A549 (cell line): ENCODE data around the gene SSR1.

Experiments used
- EHMT2 ChIP-seq: fragments of 200-600 bp; sonication (generic); IDR thresholded peaks from 2 replicates; pipeline ENCODE4 v1.6.1; 2016; ENCODE audit warnings: antibody characterized with exemption, low read depth, mild to moderate bottlenecking, moderate library complexity
- EP300 ChIP-seq, 2 experiments: fragments of >200 bp; sonication (Bioruptor Twin); formaldehyde crosslinking; IDR thresholded peaks; 2 replicates in 1 of 2; 3 replicates in 1 of 2; pipeline ENCODE4 v1.6.1; 2016 to 2017
- ESRRA ChIP-seq: fragments of 150-350 bp; IDR thresholded peaks from 2 replicates; pipeline ENCODE4 v1.6.1; 2014; ENCODE audit warnings: mild to moderate bottlenecking, low read length, borderline replicate concordance
- MAFK ChIP-seq: fragments of 450-650 bp; IDR thresholded peaks from 2 replicates; pipeline ENCODE4 v1.6.1; 2014; ENCODE audit not compliant: partially characterized antibody
- NPAS2 ChIP-seq: fragments of 250-450 bp; sonication (Bioruptor Pico); IDR thresholded peaks from 2 replicates; pipeline ENCODE4 v1.8.0; 2022; ENCODE audit warnings: mild to moderate bottlenecking, moderate library complexity, borderline replicate concordance
- RCOR1 ChIP-seq: fragments of 150-350 bp; IDR thresholded peaks from 2 replicates; pipeline ENCODE4 v1.6.1; 2014; ENCODE audit warnings: antibody characterized with exemption, low read length, low read depth
- RFX5 ChIP-seq: fragments of 450-650 bp; IDR thresholded peaks from 2 replicates; pipeline ENCODE4 v1.7.1; 2014; ENCODE audit warnings: antibody characterized with exemption, mild to moderate bottlenecking, moderate library complexity
- ZSCAN20 ChIP-seq: fragments of 250-450 bp; sonication (Bioruptor Pico); IDR thresholded peaks from 2 replicates; pipeline ENCODE4 v1.8.0; 2022; ENCODE audit warnings: mild to moderate bottlenecking, moderate library complexity
- TF ChIP-seq, protein P1 (sequence below): fragments of >200 bp; sonication (Bioruptor Twin); formaldehyde crosslinking; IDR thresholded peaks from 3 replicates; pipeline ENCODE4 v1.5.1; 2016
- TF ChIP-seq, protein P2 (sequence below): IDR thresholded peaks from 2 replicates; pipeline ENCODE4 v1.6.1; 2012; ENCODE audit warnings: low read depth, borderline replicate concordance

DNA sequence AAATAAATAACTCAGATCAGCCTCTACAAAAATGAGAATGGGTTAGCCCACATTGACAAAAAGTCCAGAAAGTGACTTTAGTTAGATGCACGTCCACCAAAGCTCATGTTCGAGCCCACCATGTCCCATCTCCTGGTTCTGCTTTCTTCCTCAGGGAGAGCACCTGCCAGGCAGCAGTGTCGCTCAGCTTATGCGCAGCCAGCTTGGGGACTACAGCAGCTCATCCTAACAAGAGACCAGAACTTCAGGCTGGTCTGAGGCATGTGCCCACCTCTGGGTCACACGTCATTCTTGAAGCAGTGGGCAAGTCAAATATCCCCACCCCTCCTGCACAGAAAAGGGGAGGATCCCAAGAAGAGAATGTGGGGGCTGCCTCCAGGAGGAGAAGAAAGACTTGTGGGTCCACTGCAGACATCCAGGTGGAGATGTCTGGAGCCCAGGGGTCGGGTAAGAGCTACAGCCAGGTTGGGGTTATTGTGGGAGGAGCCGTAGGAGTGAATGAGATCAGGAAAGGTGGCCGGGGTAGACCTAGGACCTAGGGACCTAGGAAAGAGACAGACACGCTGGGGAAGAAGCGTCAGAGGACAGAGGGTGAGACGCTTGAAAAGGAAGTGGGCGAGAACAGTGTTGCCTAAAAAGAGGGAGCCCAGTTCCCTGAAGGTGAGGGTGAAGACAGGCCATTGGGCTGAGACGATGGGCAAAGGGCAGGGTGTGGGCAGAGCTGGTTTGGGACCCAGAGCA, 52.5 kb downstream of the SSR1 start:
- no peak for TF ChIP-seq MAFK
- no peak for TF ChIP-seq RCOR1
- no peak for TF ChIP-seq ZSCAN20 (CRISPR knock-in tag)
- TF ChIP-seq, protein P1, sequence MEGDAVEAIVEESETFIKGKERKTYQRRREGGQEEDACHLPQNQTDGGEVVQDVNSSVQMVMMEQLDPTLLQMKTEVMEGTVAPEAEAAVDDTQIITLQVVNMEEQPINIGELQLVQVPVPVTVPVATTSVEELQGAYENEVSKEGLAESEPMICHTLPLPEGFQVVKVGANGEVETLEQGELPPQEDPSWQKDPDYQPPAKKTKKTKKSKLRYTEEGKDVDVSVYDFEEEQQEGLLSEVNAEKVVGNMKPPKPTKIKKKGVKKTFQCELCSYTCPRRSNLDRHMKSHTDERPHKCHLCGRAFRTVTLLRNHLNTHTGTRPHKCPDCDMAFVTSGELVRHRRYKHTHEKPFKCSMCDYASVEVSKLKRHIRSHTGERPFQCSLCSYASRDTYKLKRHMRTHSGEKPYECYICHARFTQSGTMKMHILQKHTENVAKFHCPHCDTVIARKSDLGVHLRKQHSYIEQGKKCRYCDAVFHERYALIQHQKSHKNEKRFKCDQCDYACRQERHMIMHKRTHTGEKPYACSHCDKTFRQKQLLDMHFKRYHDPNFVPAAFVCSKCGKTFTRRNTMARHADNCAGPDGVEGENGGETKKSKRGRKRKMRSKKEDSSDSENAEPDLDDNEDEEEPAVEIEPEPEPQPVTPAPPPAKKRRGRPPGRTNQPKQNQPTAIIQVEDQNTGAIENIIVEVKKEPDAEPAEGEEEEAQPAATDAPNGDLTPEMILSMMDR = no peak
- no peak for TF ChIP-seq EHMT2
- TF ChIP-seq ESRRA = no peak
- no peak for TF ChIP-seq NPAS2 (CRISPR knock-in tag)
- TF ChIP-seq EP300 (IDR thresholded peaks at IDR 0.05) = no peak
- TF ChIP-seq RFX5 = no peak
- TF ChIP-seq, protein P2, sequence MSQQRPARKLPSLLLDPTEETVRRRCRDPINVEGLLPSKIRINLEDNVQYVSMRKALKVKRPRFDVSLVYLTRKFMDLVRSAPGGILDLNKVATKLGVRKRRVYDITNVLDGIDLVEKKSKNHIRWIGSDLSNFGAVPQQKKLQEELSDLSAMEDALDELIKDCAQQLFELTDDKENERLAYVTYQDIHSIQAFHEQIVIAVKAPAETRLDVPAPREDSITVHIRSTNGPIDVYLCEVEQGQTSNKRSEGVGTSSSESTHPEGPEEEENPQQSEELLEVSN = no peak
